Mucosa of descending colon (tissue), 3 donors: Measurements from ENCODE around the gene DNAH10. TPM values are rescaled to one million over a fixed set of nuclear protein-coding genes. Genes with fewer than 3 reads are reported as not detected.

Experiments
- ATAC-seq: fragments of 200-7000 bp; cut with Tn5 transposase; one replicate; pipeline ENCODE4 v1.9.1; 2020; ENCODE audit warnings: mild to moderate bottlenecking, moderate library complexity
- DNase-seq, 3 donors: peaks; one replicate each; pipeline ENCODE4 v3.0.0-alpha.2; 2020
- H3K36me3 ChIP-seq: fragments of 200-600 bp; one replicate; pipeline ENCODE4 v1.8.0; 2021; ENCODE audit warnings: low read depth, mild to moderate bottlenecking
- H3K4me1 ChIP-seq: fragments of 200-600 bp; one replicate; pipeline ENCODE4 v1.8.0; 2021; ENCODE audit warnings: low read depth, mild to moderate bottlenecking
- H3K4me3 ChIP-seq: fragments of 200-600 bp; one replicate; pipeline ENCODE4 v1.8.0; 2021; ENCODE audit warnings: mild to moderate bottlenecking
- H3K9me3 ChIP-seq: fragments of 200-600 bp; one replicate; pipeline ENCODE4 v1.8.0; 2021; ENCODE audit warnings: mild to moderate bottlenecking
- intact Hi-C, 2 donors: fragments of 100-400 bp; cut with DNase I in 1 of 2; cut with micrococcal nuclease in 1 of 2; formaldehyde crosslinking; loops; one replicate each; pipeline versions ENCODE4 v1.11.0 to v1.11.1; 2022; cut with DNase I, micrococcal nuclease
- total RNA-seq, 3 donors: library from RNA; stranded (reverse); fragmentation: NEBNext Ultra II Directional in 2 of 3; extraction: Animal tissue kit (Norgen Biotek cat#: 25700) in 2 of 3; gene quantifications; one replicate each; pipeline versions ENCODE4 v1.2.1 to v1.2.4, GENCODE V29; 2021 to 2023
- TF ChIP-seq, protein P1 (sequence below): fragments of 200-600 bp; IDR thresholded peaks from one replicate; pipeline ENCODE4 v1.8.0; 2022; ENCODE audit warnings: antibody characterized with exemption, mild to moderate bottlenecking
- donor health status: DM: no; HTN: no; CAD: no; lungs with moderate emphysema.
- donor health status: DM: no; HTN: no; CAD: no.
- donor health status: DM: no; HTN: yes; CAD: no.

The DNAH10 gene
- total RNA-seq, 3 donors from 2014 or later = 0.29 to 0.63 (median 0.29) TPM

DNA sequence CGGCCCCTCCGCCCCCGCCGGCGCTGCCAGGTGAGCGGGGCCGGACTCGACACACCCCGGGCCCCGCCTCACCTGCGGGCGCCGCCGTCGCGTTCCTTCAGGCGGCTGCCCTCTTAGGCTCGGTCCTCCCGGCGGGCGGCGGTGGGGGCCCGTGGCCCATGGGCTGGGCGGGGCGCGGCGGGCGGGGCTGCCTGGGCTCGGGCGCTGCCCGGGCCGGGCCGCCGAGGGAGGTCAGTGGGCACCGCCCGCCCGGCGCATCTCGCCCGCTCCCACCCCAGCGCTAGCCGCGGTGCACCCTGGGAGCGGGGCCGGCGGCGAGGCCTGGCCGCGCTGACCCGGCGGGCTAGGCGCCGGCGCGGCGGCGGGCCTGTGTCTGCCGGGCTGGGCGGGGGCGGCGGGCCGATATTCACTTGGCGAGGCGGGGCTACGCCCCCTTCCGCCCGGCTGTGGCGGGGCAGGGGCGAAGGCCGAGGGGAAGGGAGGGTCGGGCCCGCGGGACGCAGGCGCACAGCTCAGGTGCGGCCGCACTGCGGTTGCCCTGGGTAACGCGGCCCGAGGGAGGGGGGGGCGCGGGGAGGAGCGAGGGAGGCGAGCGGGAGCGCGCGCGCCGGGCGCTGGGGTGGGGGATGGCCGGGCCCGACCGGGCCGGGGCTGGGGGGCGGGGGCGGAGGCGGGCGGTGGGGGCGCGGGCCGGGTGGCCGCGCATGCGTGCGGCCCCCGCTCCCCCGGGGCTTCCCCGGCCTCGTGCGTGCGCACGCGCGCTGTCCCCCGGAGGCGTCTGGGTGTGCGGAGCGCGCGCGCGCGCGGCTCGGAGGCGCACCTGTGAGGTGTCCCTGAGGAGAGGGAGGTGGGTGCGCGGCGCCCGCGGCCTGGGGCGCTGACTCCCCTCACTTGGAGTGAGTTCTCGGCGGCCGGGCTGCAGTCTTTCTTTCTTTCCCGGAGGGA is 210.6 kb downstream of the DNAH10 start, which contains the start of the genes CCDC92 and ZNF664:
CCDC92 (minus strand) TSS at position 375 of the 945 bp plus-strand sequence. CDS start 28,526 bp downstream, outside the sequence.
ZNF664 (plus strand) TSS at position 759 of the 945 bp plus-strand sequence. CDS start 38,930 bp downstream, outside the sequence.
- intact Hi-C loops = no loop called here
- TF ChIP-seq, protein P1, sequence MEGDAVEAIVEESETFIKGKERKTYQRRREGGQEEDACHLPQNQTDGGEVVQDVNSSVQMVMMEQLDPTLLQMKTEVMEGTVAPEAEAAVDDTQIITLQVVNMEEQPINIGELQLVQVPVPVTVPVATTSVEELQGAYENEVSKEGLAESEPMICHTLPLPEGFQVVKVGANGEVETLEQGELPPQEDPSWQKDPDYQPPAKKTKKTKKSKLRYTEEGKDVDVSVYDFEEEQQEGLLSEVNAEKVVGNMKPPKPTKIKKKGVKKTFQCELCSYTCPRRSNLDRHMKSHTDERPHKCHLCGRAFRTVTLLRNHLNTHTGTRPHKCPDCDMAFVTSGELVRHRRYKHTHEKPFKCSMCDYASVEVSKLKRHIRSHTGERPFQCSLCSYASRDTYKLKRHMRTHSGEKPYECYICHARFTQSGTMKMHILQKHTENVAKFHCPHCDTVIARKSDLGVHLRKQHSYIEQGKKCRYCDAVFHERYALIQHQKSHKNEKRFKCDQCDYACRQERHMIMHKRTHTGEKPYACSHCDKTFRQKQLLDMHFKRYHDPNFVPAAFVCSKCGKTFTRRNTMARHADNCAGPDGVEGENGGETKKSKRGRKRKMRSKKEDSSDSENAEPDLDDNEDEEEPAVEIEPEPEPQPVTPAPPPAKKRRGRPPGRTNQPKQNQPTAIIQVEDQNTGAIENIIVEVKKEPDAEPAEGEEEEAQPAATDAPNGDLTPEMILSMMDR = no peak
- Histone ChIP-seq H3K4me3 (peak within 1 kb of the TSS; percentile 83), H3K4me1 (peaks cover 14% of the 10 kb centered on the region), H3K36me3 (no peaks in the 10 kb centered on the region), H3K9me3 (no peaks in the 10 kb centered on the region)
- peak; percentile 94 to 98 (median 96) for DNase-seq
- ATAC-seq = peak; percentile 87

DNA sequence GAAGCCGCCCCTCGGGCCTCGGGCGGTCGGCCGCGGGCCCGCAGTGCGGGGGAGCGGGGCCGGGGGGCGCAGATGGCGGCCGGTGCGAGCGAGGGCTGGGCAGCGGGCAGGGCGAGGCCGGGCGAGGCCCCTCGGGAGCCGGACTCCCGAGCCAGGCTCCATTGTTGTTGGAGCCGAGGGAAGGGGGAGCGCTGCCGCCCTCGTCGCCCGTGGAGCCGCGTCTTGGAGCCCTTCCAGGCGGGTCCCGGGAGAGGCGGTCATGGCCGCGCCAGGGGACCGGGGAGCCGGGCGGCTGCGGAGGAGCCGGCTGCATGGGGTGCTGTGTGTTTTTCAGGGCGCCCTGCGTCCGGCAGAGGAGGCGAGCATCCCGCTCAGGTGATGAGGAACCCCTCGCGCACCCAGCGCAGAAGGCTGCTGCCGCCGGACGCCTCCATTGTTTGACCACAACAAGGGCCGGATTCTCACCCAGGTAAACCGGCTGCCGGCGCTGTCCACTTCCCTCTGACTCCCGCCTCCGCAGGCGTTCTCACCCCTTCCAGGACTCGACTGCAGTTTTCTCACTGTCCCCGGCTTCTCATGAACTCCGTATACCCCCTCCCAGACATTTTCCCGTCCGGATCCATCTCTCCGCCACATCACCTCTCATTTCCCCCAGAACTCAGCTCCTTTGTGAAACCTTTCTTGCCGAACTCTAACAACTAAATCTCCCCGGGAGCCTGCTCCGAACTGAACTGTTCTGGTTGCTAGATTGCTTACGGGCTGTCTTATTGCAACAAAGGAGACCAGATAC is 211.6 kb downstream of the DNAH10 start:
- TF ChIP-seq, protein P1 = no peak
- DNase-seq = peak; percentile 63 to 71 (median 70)

GRCh38 chr12:123976227-123976826 is 214.2 kb downstream of the DNAH10 start:
- intact Hi-C loops = no loop called here

More for the DNA sequence above, 211.6 kb downstream of the DNAH10 start:
- peak overlapping the region; percentile 83 for H3K4me3 ChIP-seq
- peak; percentile 4 for ATAC-seq
- H3K36me3 ChIP-seq = no peaks in the 10 kb centered on the region
- H3K4me1 ChIP-seq = peaks cover 14% of the 10 kb centered on the region
- H3K9me3 ChIP-seq = no peaks in the 10 kb centered on the region
- intact Hi-C loops = no loop called here

GRCh38 chr12:123979566-123979965 is 217.5 kb downstream of the DNAH10 start:
- TF ChIP-seq, protein P1 = no peak
- no peaks in the 10 kb centered on the region for H3K9me3 ChIP-seq
- H3K4me3 ChIP-seq = no peak overlapping the region
- DNase-seq (no peak), ATAC-seq (no peak)
- no peaks in the 10 kb centered on the region for H3K36me3 ChIP-seq
- intact Hi-C loops = no loop called here
- peaks cover 5% of the 10 kb centered on the region for H3K4me1 ChIP-seq

More at GRCh38 chr12:123976227-123976826, 214.2 kb downstream of the DNAH10 start:
- no peak overlapping the region for H3K4me3 ChIP-seq
- no peaks in the 10 kb centered on the region for H3K36me3 ChIP-seq
- peaks cover 8% of the 10 kb centered on the region for H3K4me1 ChIP-seq
- H3K9me3 ChIP-seq = no peaks in the 10 kb centered on the region
- no peak for ATAC-seq
- no peak for DNase-seq
- TF ChIP-seq, protein P1 = no peak

- Histone ChIP-seq H3K36me3 (no peaks in the 10 kb centered on the region), H3K4me3 (no peak overlapping the region), H3K4me1 (no peaks in the 10 kb centered on the region), H3K9me3 (no peaks in the 10 kb centered on the region)
- ATAC-seq (no peak), DNase-seq (no peak)
- intact Hi-C loops = loop anchor here in 1 of 2 donors (10.0 kb wide), 1 partner anchor 77 kb away; no protein-coding TSS in a partner anchor
- TF ChIP-seq, protein P1 = no peak
These were observed 220.2 kb downstream of the DNAH10 start for GRCh38 chr12:123982269-123982668.
